Peyer's patch (tissue), 4 donors: ENCODE measurements around the gene LUZP2. TPM values are rescaled to one million over a fixed set of nuclear protein-coding genes. Genes with fewer than 3 reads are reported as not detected.

Source experiments
- DNase-seq, 3 donors: peaks; one replicate each; pipeline ENCODE4 v3.0.0-alpha.2; 2017 to 2019
- H3K27ac ChIP-seq, 4 donors: fragments of 200-600 bp; sonication (generic); one replicate each; pipeline ENCODE4 v1.5.1; 2016 to 2019
- H3K27me3 ChIP-seq, 2 donors: fragments of 200-600 bp; sonication (generic); one replicate each; pipeline ENCODE4 v1.5.1; 2019
- H3K36me3 ChIP-seq, 3 donors: fragments of 200-600 bp; sonication (generic); one replicate each; pipeline ENCODE4 v1.5.1; 2016 to 2019
- H3K4me1 ChIP-seq, 4 donors: fragments of 200-600 bp; sonication (generic); one replicate each; pipeline ENCODE4 v1.5.1; 2016 to 2019
- H3K4me3 ChIP-seq, 4 donors: fragments of 200-600 bp; sonication (generic); 1 replicate in 3 of 4; 2 replicates in 1 of 4; pipeline ENCODE4 v1.5.1; 2016 to 2019; ENCODE audit warnings: mild to moderate bottlenecking in 1 of 4
- H3K9me3 ChIP-seq, 4 donors: fragments of 200-600 bp; sonication (generic); one replicate each; pipeline ENCODE4 v1.5.1; 2016 to 2019; ENCODE audit warnings: mild to moderate bottlenecking in 1 of 4
- CTCF ChIP-seq, 6 experiments: fragments of 450-650 bp in 4 of 6; fragments of 200-600 bp in 2 of 6; sonication (generic) in 1 of 6; IDR thresholded peaks; one replicate each; pipeline ENCODE4 v1.5.1; 2017 to 2019; ENCODE audit warnings: antibody characterized with exemption in 6 of 6, mild to moderate bottlenecking in 3 of 6, moderate library complexity in 1 of 6
- POLR2A ChIP-seq, 2 donors: fragments of 450-650 bp; IDR thresholded peaks; one replicate each; pipeline ENCODE4 v1.5.1; 2017; ENCODE audit warnings: antibody characterized with exemption in 2 of 2, mild to moderate bottlenecking in 2 of 2, moderate library complexity in 2 of 2
- small RNA-seq, 2 donors: library from RNA; depleted of rRNA; stranded (forward); fragments of <200 nt; gene quantifications; one replicate each; pipeline ENCODE3, GENCODE V24; 2016
- total RNA-seq, 4 donors: library from RNA; depleted of rRNA; stranded (reverse); fragments of >200 nt; gene quantifications; one replicate each; pipeline ENCODE4 v1.1.0, GENCODE V29; 2016

LUZP2 gene
- total RNA-seq, 4 donors from 2014 or later, result 0.47 TPM; not detected in 3

GRCh38 chr11:25066706-25067105 is 569.9 kb downstream of the LUZP2 start:
- no peak overlapping the region for H3K4me3 ChIP-seq
- no peak overlapping the region for H3K27ac ChIP-seq
- no peak for DNase-seq
- H3K9me3 ChIP-seq, result no peaks in the 10 kb centered on the region
- H3K36me3 ChIP-seq, result no peaks in the 10 kb centered on the region
- TF ChIP-seq CTCF (IDR thresholded peaks at IDR 0.05), result no peak
- H3K4me1 ChIP-seq, result no peaks in the 10 kb centered on the region
- H3K27me3 ChIP-seq, result no peaks in the 10 kb centered on the region

- TF ChIP-seq CTCF (IDR thresholded peaks at IDR 0.05) (no peak), POLR2A (IDR thresholded peaks at IDR 0.05) (no peak)
- Histone ChIP-seq H3K4me3 (no peak overlapping the region), H3K36me3 (no peaks in the 10 kb centered on the region), H3K9me3 (no peaks in the 10 kb centered on the region), H3K27ac (no peak overlapping the region), H3K27me3 (no peaks in the 10 kb centered on the region), H3K4me1 (no peaks in the 10 kb centered on the region)
- no peak for DNase-seq
Measured at GRCh38 chr11:25068451-25068850, 571.6 kb downstream of the LUZP2 start.

- no peak for DNase-seq
Measured at GRCh38 chr11:25094085-25094802, 597.4 kb downstream of the LUZP2 start.

GRCh38 chr11:25119416-25119815 is 622.6 kb downstream of the LUZP2 start:
- Histone ChIP-seq H3K4me1 (no peaks in the 10 kb centered on the region), H3K27me3 (no peaks in the 10 kb centered on the region), H3K27ac (no peak overlapping the region), H3K9me3 (peaks cover 0 to 3% (median 0%) of the 10 kb centered on the region in 4 donors), H3K36me3 (no peaks in the 10 kb centered on the region), H3K4me3 (no peak overlapping the region)
- TF ChIP-seq POLR2A (IDR thresholded peaks at IDR 0.05) (no peak), CTCF (IDR thresholded peaks at IDR 0.05) (no peak)
- DNase-seq, result no peak

More at GRCh38 chr11:25094085-25094802, 597.4 kb downstream of the LUZP2 start:
- H3K4me3 ChIP-seq, result no peak overlapping the region
- H3K4me1 ChIP-seq, result no peaks in the 10 kb centered on the region
- H3K27ac ChIP-seq, result no peak overlapping the region
- H3K27me3 ChIP-seq, result no peaks in the 10 kb centered on the region
- H3K36me3 ChIP-seq, result no peaks in the 10 kb centered on the region
- no peak for TF ChIP-seq POLR2A (IDR thresholded peaks at IDR 0.05)
- TF ChIP-seq CTCF (IDR thresholded peaks at IDR 0.05), result no peak
- no peaks in the 10 kb centered on the region for H3K9me3 ChIP-seq

Small RNAs within 50 kb of the gene (small RNA-seq; reads per million reads assigned to genes)
- gene RF00019, result 0 reads per million in 2 donors
